Thyroid gland (tissue), 4 donors: ENCODE measurements around the gene MAPK11. TPM values are rescaled to one million over a fixed set of nuclear protein-coding genes. Genes with fewer than 3 reads are reported as not detected.
A peak's percentile ranks its signal among the peaks of the same experiment; 100 is the strongest.

Experiments
- DNase-seq, 2 donors: peaks; one replicate each; pipeline ENCODE4 v3.0.0-alpha.2; 2019
- H3K27ac ChIP-seq, 3 donors: fragments of 200-600 bp; sonication (generic); 1 replicate in 2 of 3; 2 replicates in 1 of 3; pipeline ENCODE4 v1.5.1; 2016 to 2019; ENCODE audit warnings: mild to moderate bottlenecking in 1 of 3, moderate library complexity in 1 of 3
- H3K27me3 ChIP-seq: fragments of 200-600 bp; sonication (generic); one replicate; pipeline ENCODE4 v1.5.1; 2019
- H3K36me3 ChIP-seq, 2 donors: fragments of 200-600 bp; sonication (generic); one replicate each; pipeline ENCODE4 v1.5.1; 2016 to 2019
- H3K4me1 ChIP-seq, 2 donors: fragments of 200-600 bp; sonication (generic); one replicate each; pipeline ENCODE4 v1.5.1; 2017 to 2019
- H3K4me3 ChIP-seq, 3 donors: fragments of 200-600 bp; sonication (generic); replicated peaks in 1 of 3; 1 replicate in 2 of 3; 2 replicates in 1 of 3; pipeline ENCODE4 v1.5.1; 2016; ENCODE audit warnings: mild to moderate bottlenecking in 1 of 3
- H3K9me3 ChIP-seq: fragments of 200-600 bp; sonication (generic); one replicate; pipeline ENCODE4 v1.5.1; 2017
- POLR2A ChIP-seq, 2 donors: fragments of 450-650 bp; IDR thresholded peaks; one replicate each; pipeline ENCODE4 v1.6.1; 2017; ENCODE audit warnings: antibody characterized with exemption in 2 of 2, mild to moderate bottlenecking in 2 of 2, moderate library complexity in 1 of 2
- WGBS, 2 donors: methylation state at CpG; one replicate each; pipeline ENCODE4 v1.1.5; 2017; 5-methylcytosine and 5-hydroxymethylcytosine counted together
- intact Hi-C: fragments of 100-400 bp; cut with DNase I; formaldehyde crosslinking; loops from one replicate; pipeline ENCODE4 v1.15.1; 2023
- total RNA-seq, 4 donors: library from RNA; depleted of rRNA; stranded (reverse); fragments of >200 nt; gene quantifications; one replicate each; pipeline ENCODE4 v1.2.3, GENCODE V29; 2016
- TF ChIP-seq, protein P1 (sequence below), 6 experiments: fragments of 200-600 bp in 3 of 6; fragments of 450-650 bp in 3 of 6; sonication (generic) in 3 of 6; IDR thresholded peaks; one replicate each; pipeline ENCODE4 v1.5.1; 2016 to 2019; ENCODE audit warnings: antibody characterized with exemption in 6 of 6, mild to moderate bottlenecking in 2 of 6, inconsistent platforms in 1 of 6, moderate library complexity in 1 of 6

Gene MAPK11
- total RNA-seq, 4 donors from 2014 or later: 2.8 to 4.7 (median 4.0) TPM

GRCh38 chr22:50302041-50302541 is 31.9 kb upstream of the MAPK11 start:
- H3K27me3 ChIP-seq: no peaks in the 10 kb centered on the region
- no peak overlapping the region for H3K4me3 ChIP-seq
- intact Hi-C loops: no loop called here
- no peaks in the 10 kb centered on the region for H3K9me3 ChIP-seq
- H3K4me1 ChIP-seq: peaks cover 85 to 87% of the 10 kb centered on the region in 2 donors
- DNase-seq: no peak
- TF ChIP-seq POLR2A (IDR thresholded peaks at IDR 0.05): no peak
- TF ChIP-seq, protein P1, sequence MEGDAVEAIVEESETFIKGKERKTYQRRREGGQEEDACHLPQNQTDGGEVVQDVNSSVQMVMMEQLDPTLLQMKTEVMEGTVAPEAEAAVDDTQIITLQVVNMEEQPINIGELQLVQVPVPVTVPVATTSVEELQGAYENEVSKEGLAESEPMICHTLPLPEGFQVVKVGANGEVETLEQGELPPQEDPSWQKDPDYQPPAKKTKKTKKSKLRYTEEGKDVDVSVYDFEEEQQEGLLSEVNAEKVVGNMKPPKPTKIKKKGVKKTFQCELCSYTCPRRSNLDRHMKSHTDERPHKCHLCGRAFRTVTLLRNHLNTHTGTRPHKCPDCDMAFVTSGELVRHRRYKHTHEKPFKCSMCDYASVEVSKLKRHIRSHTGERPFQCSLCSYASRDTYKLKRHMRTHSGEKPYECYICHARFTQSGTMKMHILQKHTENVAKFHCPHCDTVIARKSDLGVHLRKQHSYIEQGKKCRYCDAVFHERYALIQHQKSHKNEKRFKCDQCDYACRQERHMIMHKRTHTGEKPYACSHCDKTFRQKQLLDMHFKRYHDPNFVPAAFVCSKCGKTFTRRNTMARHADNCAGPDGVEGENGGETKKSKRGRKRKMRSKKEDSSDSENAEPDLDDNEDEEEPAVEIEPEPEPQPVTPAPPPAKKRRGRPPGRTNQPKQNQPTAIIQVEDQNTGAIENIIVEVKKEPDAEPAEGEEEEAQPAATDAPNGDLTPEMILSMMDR (IDR thresholded peaks at IDR 0.05): no peak
- WGBS, 2 donors: 28 to 38% methylated on average over 5 to 6 of the region's 9 CpGs
- peaks cover 0 to 3% of the 10 kb centered on the region in 2 donors for H3K36me3 ChIP-seq
- H3K27ac ChIP-seq: peak overlapping the region; percentile 92 to 98 (median 94)

DNA sequence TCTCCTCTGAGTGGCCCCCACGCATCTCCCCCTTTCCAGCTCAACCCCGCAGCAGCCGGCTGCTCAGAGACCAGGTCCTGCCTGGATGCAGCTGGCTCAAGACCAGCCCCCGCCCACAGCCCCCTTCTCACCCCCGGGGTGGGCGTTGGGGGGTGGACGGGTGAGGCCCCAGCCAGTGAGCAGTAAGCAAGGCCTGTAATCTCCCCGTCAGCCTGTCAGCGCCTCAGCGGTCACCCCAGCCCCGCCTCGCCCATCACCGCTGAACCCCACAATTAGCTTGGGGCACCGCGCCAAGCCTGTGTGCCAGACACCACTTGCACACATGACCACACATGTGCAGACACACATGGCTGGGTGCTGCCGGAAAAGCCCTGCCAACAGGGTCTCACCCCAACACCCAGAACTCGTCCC is 31.4 kb upstream of the MAPK11 start:
- 11 to 40% methylated on average over 1 to 7 of the region's 17 CpGs for WGBS, 2 donors
- H3K4me1 ChIP-seq: peaks cover 90 to 92% of the 10 kb centered on the region in 2 donors
- H3K4me3 ChIP-seq: peak overlapping the region in 1 of 3 donors; percentile 2
- H3K9me3 ChIP-seq: no peaks in the 10 kb centered on the region
- no peaks in the 10 kb centered on the region for H3K27me3 ChIP-seq
- TF ChIP-seq, protein P1 (IDR thresholded peaks at IDR 0.05): no peak
- TF ChIP-seq POLR2A (IDR thresholded peaks at IDR 0.05): no peak
- peaks cover 0 to 3% of the 10 kb centered on the region in 2 donors for H3K36me3 ChIP-seq
- intact Hi-C loops: no loop called here
- H3K27ac ChIP-seq: peak overlapping the region; percentile 92 to 98 (median 94)
- DNase-seq: peak; percentile 85 to 89

- WGBS, 2 donors: 88 to 89% methylated on average over 5 to 12 of the region's 14 CpGs
- no peak for DNase-seq
- Histone ChIP-seq H3K4me3 (no peak overlapping the region), H3K27me3 (no peaks in the 10 kb centered on the region), H3K9me3 (no peaks in the 10 kb centered on the region), H3K4me1 (peaks cover 97 to 100% of the 10 kb centered on the region in 2 donors), H3K27ac (peak overlapping the region; percentile 92 to 98 (median 94)), H3K36me3 (peaks cover 0 to 3% of the 10 kb centered on the region in 2 donors)
- intact Hi-C loops: no loop called here
- TF ChIP-seq, protein P1 (IDR thresholded peaks at IDR 0.05): no peak
- no peak for TF ChIP-seq POLR2A (IDR thresholded peaks at IDR 0.05)
These were observed 30.6 kb upstream of the MAPK11 start for GRCh38 chr22:50300620-50301257.

- WGBS, 2 donors: 51 to 59% methylated on average over 11 to 19 of the region's 93 CpGs
- Histone ChIP-seq H3K36me3 (peaks cover 0 to 3% of the 10 kb centered on the region in 2 donors), H3K27me3 (no peaks in the 10 kb centered on the region), H3K27ac (peak overlapping the region in 2 of 3 donors; percentile 51 to 68), H3K4me3 (peak overlapping the region in 1 of 3 donors; percentile 9), H3K4me1 (peaks cover 97 to 100% of the 10 kb centered on the region in 2 donors), H3K9me3 (no peaks in the 10 kb centered on the region)
- no peak for DNase-seq
- no peak for TF ChIP-seq POLR2A (IDR thresholded peaks at IDR 0.05)
- TF ChIP-seq, protein P1 (IDR thresholded peaks at IDR 0.05): no peak
- intact Hi-C loops: no loop called here
These were observed 29.8 kb upstream of the MAPK11 start for GRCh38 chr22:50299785-50300619.
